ENCODE data around the gene NFIA.

NFIA gene

GRCh38 chr1:61498342-61498741 is 416.0 kb downstream of the NFIA start:
- no peak for DNase-seq (ENCODE audit: low read depth)

- no peak for DNase-seq (ENCODE audit: low read depth)
Measured at GRCh38 chr1:61501971-61502916, 419.9 kb downstream of the NFIA start.

GRCh38 chr1:61504305-61504704 is 421.9 kb downstream of the NFIA start:
- no peak for DNase-seq (ENCODE audit: low read depth)

GRCh38 chr1:61504852-61505390 is 422.6 kb downstream of the NFIA start:
- DNase-seq (ENCODE audit: low read depth), result peak; percentile 37

GRCh38 chr1:61506236-61506635 is 423.9 kb downstream of the NFIA start:
- DNase-seq (ENCODE audit: low read depth), result no peak

- DNase-seq (ENCODE audit: low read depth), result no peak
Measured at GRCh38 chr1:61506944-61507500, 424.7 kb downstream of the NFIA start.
